GM19351 (cell line): ENCODE measurements around the gene PATL2.
A peak's percentile ranks its signal among the peaks of the same experiment; 100 is the strongest.
"Not testable (repeated sequence)": the region's sequence is repeated elsewhere in the genome, so short reads cannot be mapped to it uniquely, and the experiment has no call there.

ENCODE experiments used
- ATAC-seq: cut with Tn5 transposase; IDR thresholded peaks from one replicate; pipeline ENCODE4 v1.9.1; 2021; ENCODE audit warnings: mild to moderate bottlenecking, moderate library complexity; ENCODE audit not compliant: unreplicated experiment

PATL2 gene

GRCh38 chr15:44694416-44694815 lies 16.7 kb downstream of the PATL2 start:
- ATAC-seq: no peak

GRCh38 chr15:44692659-44693058 lies 18.5 kb downstream of the PATL2 start:
- ATAC-seq: no peak

GRCh38 chr15:44690245-44690644 lies 20.9 kb downstream of the PATL2 start:
- ATAC-seq: not testable (repeated sequence)

GRCh38 chr15:44689318-44689717 lies 21.8 kb downstream of the PATL2 start:
- not testable (repeated sequence) for ATAC-seq

GRCh38 chr15:44682809-44683682 lies 28.1 kb downstream of the PATL2 start:
- not testable (repeated sequence) for ATAC-seq

GRCh38 chr15:44682211-44682610 lies 28.9 kb downstream of the PATL2 start:
- no peak for ATAC-seq

GRCh38 chr15:44676676-44677075 lies 34.4 kb downstream of the PATL2 start:
- no peak for ATAC-seq

GRCh38 chr15:44675911-44676310 lies 35.2 kb downstream of the PATL2 start:
- ATAC-seq: no peak

- ATAC-seq: no peak
Observed at GRCh38 chr15:44673639-44674038, 37.5 kb downstream of the PATL2 start.

GRCh38 chr15:44670087-44670950 lies 40.8 kb downstream of the PATL2 start:
- ATAC-seq: no peak

GRCh38 chr15:44668921-44669320 lies 42.2 kb downstream of the PATL2 start:
- no peak for ATAC-seq

- ATAC-seq: no peak
Observed at GRCh38 chr15:44667039-44667360, 44.1 kb downstream of the PATL2 start.

- ATAC-seq: no peak
Observed at GRCh38 chr15:44666210-44667038, 44.7 kb downstream of the PATL2 start.

GRCh38 chr15:44663410-44664308 lies 47.5 kb downstream of the PATL2 start, which contains the start of gene SPG11:
Gene SPG11, minus strand, starts transcription at chr15:44663662. Its CDS starts 15 bp downstream, at chr15:44663647.
- ATAC-seq: peak; percentile 73

GRCh38 chr15:44662478-44663409 lies 48.4 kb downstream of the PATL2 start:
- ATAC-seq: peak; percentile 45

- no peak for ATAC-seq
Observed at GRCh38 chr15:44661576-44661975, 49.5 kb downstream of the PATL2 start.

- ATAC-seq: no peak
Observed at GRCh38 chr15:44659056-44659455, 52.1 kb downstream of the PATL2 start.

- no peak for ATAC-seq
Observed at GRCh38 chr15:44657378-44657777, 53.7 kb downstream of the PATL2 start.

- no peak for ATAC-seq
Observed at GRCh38 chr15:44656913-44657312, 54.2 kb downstream of the PATL2 start.
